ENCODE results near the gene AOAH.

GRCh38 chr7:36615852-36616540 lies 108.3 kb downstream of the AOAH start:
- TF ChIP-seq CTCF (IDR thresholded peaks at IDR 0.05) (no peak), POLR2AphosphoS5 (IDR thresholded peaks at IDR 0.05) (no peak)

All from suprapubic skin (tissue), 3 donors.